Islet precursor cell (in vitro differentiated cells): ENCODE results near the gene SRPRB.
A peak's percentile ranks its signal among the peaks of the same experiment; 100 is the strongest.

Experiments used
- DNase-seq: peaks from one replicate; pipeline ENCODE4 v3.0.0-alpha.2; 2018

Gene SRPRB, protein sequence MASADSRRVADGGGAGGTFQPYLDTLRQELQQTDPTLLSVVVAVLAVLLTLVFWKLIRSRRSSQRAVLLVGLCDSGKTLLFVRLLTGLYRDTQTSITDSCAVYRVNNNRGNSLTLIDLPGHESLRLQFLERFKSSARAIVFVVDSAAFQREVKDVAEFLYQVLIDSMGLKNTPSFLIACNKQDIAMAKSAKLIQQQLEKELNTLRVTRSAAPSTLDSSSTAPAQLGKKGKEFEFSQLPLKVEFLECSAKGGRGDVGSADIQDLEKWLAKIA

DNA sequence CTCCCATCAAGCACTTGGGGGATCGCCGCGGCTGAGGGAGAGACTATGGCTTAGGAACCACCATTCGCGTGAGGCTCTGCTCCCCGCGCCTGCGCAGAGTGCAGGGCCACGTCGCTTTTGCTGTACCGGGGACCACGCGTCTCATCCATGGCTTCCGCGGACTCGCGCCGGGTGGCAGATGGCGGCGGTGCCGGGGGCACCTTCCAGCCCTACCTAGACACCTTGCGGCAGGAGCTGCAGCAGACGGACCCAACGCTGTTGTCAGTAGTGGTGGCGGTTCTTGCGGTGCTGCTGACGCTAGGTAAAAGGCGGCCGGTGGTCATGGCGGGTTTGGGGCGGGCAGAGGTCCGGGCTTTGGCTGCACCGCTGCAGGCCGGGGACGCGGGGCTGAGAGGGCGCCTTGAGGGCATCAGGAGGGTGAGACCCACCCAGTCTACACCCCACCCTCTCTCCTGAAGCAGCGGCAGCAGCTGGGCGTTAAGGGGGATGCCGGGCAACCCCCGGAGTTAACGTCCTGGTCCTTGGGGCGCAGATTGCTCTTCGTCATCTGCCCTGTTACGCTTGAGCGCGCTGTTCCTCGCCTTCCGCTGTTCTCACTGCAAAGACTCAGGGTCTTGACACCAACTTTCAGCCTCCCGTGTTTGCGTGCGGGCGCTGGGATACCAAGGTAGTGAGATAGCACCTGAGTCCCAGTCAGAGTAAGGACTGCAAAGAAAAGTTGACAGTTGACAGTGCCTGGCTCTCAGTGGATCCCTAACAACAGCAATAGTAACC is at the start of gene SRPRB:
Gene SRPRB (plus strand): TSS at position 114 of the 774 bp plus-strand sequence. CDS start 34 bp downstream, at position 148.
- peak; percentile 97 for DNase-seq

DNA sequence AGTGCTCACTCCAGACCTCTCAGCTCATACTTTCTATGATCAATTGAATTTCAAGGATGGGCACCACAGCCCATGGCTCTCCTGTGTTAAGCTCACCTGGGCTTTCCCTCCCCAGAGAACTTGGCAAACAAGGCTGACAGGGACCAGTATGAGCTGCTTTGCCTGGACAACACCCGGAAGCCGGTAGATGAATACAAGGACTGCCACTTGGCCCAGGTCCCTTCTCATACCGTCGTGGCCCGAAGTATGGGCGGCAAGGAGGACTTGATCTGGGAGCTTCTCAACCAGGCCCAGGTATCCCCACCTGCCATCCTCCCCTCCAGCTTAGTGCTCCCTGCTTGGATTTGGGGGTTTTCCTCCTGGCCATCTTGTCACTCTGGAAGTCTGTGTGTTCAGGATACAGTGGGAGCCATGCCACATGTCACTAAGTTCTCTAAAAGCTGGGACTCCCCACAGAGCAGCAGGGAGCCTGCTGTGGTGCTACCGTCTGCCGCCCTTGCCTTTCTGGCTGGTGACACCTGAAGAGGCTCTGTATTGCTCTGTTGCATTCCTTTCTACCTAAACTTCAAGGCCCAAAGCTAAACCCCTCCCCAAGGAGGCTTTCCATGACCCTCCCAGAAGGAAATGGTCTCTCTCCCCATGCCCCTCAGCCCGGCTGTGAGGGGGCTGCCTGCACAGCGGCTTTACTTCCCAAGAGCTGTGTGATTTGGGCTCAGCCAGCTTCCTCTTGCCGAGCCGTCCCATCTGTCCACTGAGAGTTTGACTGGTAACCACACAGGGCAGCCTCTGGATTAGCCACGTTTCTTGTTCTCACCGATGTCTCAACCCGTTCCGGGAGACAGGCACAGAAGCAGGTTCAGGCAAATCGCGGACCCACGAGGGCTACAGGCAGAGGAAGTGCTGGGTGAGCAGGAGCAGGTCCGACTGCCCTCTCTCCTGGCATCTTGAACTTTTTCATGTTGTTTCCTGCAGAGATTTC is 48.6 kb upstream of the SRPRB start:
- no peak for DNase-seq

DNA sequence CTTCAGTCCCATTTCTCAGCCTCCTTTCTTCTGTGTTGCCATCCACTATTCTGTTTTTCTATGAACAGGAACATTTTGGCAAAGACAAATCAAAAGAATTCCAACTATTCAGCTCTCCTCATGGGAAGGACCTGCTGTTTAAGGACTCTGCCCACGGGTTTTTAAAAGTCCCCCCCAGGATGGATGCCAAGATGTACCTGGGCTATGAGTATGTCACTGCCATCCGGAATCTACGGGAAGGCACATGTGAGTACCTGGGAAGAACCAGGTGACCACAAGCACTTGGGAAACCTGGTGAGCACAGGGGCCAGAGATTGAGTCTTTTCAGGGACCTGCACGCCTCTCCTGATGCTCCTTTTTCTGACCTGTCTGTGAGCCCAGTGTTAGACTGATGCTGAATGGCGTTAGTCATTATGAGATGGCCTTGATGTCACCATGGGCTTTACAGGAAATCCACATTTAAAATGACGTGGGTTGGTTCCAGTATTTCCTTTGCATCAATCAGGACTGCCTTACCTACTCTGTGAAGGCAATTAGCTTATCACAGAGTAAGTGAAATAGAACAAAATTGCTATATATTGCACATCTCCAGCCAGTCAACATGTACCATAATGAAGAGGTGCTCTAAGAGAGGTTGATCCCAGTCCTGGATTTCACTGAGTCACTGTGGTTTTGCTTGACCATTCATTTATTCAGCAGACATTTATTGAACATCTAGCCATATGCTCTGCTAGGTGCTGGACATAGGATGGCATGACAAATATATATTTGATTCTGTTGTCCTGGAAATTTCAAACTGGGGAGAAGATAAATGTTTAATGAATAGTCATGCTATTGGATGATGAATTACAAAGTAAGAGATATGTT is 47.7 kb upstream of the SRPRB start:
- no peak for DNase-seq

DNA sequence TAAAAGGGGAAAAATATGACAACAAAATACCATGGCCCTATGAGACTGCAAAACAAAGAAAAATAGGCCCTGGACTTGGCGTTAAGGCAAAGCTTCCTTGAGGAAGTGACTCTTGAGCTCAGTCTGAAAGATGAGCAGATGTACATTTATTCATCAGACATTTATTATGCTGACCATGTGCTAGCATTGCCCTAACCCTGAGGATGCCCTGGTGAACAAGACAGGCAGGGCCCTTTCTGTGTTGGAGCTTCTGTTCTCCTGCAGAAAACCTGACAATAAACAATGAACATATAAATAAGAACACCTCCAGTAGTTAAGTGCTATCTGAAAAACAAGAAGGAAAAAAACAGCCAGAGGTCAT is 47.1 kb upstream of the SRPRB start:
- DNase-seq: no peak

DNA sequence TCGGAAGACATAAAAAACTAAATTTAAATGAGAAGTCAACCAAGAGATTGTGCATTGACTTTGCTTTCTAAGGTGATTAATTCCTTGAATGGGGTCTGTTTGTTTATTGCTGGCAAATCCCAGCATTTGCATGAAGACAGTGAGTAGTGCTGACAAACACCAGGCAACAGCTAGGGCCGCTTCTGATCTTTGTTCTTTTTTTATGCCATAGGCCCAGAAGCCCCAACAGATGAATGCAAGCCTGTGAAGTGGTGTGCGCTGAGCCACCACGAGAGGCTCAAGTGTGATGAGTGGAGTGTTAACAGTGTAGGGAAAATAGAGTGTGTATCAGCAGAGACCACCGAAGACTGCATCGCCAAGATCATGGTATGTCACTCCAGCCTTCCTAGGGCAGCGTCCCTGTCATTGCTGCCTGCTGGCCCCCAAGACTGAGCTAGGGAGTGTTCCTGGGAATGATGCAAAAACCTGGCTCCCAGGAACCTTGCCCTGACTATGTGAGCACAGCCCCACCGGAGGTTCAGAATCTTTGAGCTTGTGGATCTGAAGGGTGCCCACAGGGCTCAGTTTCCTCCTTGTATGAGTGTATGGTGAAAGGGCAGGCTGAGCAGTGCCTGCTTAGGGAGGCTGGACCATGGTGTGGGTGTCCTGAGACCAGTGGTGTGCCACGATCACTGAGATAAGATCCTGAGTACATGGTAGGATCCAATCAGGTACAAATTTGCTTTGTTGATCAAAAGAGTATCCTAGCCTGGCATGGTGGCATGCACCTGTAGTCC is 46.5 kb upstream of the SRPRB start:
- DNase-seq: no peak

DNA sequence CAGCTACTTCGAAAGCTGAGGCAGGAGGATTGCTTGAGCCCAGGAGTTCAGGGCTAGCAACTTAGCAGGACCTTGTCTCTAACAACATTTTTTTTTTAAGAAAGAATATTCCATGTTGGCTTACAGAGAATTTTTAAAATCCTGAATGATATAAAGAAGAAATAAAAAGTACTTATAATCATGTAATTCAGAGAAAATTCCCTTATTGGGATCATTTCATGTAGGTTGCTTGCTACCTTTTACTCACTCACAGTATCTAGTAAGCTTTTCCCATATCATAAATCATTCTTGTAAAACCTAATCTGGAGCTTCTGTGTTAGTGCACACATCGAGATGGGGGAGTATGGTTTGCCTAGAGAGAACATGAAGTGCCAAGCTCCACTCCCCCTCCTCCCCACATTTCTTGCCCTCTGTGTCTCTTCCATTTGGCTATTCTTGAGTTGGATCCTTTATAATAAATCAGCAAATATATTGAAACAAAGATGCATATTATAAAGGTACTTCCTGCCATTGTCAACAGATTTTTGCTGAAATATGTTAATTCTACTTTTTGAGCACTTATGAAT is 45.8 kb upstream of the SRPRB start:
- DNase-seq: no peak

DNA sequence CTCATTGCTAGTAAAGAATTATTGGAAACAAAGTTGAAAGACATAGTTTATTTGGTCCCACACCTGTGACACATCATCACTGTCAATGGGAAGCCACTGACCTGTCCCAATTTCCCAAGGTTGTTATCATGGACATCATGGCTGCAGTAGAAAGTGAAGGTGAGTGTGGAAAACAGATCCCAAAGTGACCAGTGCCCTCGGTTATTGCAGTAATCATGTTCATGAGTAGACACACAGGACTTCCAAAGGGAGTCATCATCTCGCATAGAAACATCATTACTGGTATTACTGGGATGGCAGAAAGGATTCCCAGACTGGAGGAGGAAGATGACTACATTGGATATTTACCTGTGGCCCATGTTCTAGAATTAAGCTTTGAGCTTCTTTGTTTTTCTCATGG is 44.7 kb upstream of the SRPRB start:
- no peak for DNase-seq

DNA sequence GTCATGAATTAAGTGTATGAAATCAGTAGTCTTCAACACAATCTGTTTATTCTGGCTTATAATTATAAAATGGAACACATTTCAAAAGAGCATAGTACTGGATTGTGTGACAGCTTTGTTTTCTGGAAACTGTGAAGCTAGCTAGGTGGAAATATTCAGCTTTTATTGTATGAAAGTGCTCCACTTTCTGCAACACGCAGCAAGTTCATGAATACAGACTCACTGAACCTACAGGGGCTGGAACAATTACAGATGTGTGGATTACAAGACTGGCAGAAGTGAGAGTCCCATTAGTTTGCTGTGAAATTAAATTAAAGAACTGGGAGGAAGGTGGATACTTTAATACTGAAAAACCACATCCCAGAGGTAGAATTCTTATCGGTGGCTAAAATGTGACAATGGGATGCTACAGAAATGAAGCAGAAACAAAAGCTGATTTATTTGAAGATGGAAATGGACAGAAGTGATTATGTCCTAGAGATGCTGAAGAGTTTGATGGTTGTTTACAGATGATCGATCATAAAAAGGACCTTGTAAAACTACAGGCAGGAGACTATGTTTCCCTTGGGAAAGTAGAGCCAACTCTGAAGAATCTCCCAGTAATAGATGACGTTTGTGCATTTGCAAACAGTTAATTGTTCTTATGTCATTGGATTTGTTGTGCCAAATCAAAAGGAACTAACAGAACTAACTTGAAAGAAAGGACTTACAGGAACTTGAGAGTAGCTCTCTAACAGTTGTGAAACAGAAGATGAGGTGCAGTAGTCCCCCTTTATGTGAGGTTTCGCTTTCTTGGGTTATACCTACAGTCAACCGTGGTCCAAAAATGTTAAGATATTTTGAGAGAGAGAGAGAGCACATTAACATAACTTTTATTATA is 43.8 kb upstream of the SRPRB start:
- no peak for DNase-seq

DNA sequence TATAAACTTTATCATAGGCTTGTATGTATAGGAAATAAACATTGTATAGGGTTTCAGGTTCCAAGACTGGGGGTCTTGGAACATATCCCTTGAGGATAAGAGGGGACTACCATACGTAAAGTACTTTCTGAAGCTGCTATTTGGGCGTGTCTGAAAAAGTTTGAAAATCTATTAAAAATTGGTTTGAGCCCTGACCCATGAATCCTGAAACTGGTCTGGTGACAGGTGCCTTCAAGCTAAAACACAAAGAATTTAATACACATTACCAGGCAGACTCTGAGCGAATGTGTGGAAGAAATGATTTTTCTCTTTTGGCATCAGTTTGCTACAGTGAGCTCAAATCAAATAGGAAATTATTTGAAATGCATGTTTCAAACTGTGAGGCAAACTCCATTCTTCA is 43.1 kb upstream of the SRPRB start:
- DNase-seq: no peak

DNA sequence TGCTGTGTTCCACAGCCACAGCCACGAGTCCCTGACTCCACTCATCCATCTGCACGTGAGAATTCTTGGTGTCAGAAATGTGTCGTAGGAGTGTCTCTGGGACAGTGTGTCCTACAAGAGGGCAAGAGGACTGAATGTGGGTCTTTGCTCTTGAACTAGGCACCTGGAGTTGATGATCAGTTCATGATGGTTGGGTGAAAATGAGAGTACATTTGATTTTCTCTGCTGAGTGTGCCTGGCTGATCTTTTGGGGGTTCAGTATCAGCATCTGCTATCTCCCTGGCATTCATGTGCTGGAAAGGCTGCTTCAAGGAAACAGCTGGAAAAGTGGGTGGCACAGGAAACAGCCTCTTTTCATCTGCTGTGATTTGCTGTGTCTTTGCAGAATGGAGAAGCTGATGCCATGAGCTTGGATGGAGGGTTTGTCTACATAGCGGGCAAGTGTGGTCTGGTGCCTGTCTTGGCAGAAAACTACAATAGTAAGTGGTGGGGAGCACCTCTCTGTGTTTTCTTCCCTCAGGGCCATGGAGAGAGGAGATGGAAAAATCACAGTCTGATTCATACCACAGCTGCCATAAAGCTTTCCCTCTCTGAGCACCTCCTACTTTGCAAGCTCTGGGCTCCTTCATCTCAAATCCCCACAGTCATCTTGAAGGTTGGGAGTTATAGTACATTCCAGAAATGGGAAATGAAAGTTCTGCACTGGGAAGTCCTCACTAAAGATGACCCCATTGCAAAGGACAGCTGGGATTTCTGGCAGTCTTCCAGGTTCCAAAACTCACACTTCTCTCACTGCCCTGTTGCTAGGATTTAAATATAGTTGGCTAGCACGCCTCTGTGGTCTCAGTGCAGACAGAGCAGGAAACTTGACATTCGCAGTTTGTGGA is 41.6 kb upstream of the SRPRB start:
- DNase-seq: no peak

DNA sequence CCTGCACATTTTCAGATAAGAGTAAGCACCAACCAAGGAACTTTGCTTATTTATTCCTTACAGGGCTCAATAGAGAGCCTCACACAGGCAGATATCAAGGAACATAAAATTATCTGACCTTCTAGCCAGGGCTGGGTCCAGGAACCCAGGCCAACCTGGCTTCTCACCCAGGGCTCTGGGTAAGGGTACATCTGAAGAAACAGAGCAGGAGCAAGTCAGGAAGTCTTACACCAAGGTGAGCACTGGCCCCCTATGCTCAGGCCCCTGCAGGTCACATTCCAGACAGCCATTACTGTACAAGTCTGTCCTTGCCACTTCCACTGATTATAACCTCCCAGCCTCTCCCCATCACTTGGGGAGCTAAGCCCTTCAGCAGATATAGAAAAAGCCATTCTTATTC is 40.4 kb upstream of the SRPRB start:
- DNase-seq: no peak

DNA sequence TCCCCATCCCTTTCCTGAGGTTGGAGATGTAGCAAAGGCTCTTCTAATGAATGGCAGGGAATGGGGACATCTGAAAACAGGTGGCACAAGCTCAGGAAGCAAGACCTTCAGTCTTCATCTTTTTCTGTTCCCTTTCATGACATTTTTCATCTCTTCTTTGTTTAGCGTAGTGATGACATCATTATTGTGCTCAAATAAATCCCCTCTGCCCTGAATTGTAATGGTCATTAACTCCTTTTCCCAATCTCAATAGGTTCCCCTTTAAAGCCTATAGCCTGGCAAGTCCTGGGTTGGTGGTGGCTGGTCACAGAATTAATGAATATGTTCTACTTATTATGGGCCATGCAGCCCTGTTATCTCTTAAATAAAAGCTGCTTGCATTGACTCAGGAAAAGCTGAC is 38.0 kb upstream of the SRPRB start:
- DNase-seq: no peak

DNA sequence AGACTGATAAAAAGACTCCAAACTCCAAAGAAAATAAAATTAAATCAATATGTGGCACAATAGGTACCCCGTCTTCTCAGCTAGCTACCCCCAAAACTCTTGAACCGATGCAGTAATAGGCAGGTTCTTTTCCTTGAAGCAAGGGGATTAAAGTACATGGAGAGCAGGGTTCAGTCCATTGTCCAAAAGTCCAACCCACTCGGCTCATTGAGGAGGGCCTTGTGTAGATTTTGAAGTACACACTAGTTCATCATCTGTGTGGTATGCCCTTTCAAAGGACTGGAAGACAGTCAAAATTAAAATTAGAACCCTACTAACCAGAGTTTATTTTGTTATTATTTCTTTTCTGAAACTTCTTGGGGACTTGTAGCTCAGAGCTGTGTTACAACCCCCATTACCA is 36.1 kb upstream of the SRPRB start:
- no peak for DNase-seq

DNA sequence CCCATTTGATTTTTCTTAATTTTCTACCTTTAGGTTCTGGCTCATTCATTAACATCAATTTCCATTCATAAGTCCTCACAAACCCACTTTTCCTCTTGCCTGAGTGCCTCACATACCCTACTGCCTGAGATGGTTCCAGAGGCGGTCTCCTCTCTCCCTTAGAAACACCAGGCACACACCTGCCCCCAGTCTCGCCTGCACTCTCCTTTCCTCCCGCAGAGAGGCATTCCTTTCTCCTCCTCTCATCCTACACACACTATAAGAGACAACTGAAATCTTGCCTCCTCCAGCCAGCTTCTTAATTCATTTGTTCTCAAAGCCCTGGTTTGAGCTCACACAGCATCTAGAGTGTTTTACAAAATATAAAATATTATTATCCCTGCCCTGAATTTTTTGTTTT is 31.9 kb upstream of the SRPRB start:
- no peak for DNase-seq

DNA sequence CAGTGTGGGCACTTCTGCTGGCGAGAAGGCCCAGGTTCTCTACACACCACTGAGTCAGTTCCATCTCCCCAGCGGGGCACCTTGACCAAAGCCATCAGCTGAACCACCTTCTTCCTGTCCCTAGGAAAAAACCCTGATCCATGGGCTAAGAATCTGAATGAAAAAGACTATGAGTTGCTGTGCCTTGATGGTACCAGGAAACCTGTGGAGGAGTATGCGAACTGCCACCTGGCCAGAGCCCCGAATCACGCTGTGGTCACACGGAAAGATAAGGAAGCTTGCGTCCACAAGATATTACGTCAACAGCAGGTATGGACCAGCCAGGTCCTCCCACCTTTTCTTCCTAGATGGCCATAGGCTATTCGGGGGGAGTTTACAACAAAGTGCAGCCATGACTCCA is 30.3 kb upstream of the SRPRB start:
- DNase-seq: no peak

DNA sequence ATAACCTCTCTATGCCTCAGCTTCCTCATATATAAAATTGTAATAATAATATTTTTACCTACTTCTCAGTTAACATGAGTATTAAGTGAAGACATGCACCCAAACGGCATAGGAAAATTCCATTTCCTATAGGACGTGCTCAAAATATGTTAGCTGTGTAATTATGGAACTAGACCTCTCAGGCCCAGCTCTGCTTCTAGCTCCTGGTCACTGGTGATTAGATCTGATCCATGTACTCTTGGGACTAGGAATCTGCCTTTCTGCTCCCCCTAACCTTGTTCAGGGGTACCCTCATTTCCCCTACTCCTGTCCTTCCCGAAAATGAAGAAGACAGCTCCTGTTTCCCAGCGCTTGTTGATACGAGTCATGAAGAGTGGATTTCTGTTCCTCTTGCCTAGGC is 29.8 kb upstream of the SRPRB start:
- DNase-seq: no peak

DNA sequence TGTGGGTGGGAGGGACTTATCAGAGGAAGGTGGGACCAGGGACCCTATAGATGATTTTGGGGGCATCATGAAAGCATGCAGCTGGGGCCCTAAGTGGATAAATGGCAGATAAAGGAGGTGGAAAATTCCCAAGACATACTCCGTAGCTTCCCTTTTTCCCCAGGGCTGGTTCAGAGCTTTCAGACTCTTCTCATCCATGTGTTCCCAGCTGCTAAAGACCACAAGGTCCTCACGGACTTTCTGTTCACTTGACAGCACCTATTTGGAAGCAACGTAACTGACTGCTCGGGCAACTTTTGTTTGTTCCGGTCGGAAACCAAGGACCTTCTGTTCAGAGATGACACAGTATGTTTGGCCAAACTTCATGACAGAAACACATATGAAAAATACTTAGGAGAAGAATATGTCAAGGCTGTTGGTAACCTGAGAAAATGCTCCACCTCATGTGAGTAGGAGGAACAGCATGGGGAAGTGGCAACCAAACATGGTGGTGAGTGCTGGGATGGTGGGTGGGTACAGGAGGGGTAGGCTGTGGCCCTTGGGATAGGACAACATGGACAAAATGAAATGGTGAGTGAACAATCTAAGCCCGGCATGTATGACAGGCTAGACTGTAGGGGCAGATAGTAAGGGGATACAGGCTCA is 28.7 kb upstream of the SRPRB start:
- DNase-seq: no peak

DNA sequence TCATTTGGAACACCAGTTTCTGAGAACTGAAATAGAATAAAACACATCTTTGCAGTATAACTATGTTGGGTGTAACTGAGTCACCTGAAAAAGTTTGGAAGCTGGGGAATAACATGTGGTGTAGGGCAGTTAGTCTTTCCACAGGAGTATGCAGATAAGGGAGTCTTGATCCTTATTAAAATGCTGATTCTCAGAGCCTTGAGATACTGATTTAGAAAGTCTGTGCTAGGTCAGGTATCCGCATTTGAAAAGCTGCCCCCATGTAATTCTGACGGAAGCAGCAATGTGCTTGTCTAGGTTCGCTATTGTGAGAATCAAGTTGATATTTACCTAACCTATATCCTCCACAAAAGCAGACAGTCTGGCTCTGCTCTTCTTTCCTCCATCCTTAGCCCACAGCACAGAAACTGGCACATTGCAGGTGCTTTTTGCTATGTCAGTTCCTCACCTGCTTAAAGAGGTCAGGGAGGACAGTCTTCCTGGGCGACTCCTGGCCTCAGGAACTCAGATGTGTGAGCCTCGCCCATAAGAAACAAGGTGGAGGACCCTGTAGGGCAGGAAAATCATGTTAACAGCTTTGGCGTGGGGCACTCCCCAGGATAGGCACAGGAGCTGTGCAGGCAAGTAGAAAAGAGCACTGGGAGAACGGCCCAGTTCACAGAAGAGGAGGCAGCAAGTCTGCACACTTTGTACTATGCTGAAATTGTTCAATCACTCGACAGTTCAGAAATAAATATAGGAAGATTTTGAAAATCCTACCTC is 27.6 kb upstream of the SRPRB start:
- DNase-seq: no peak
